GM18858 (cell line): ENCODE measurements around the gene BACH2.
"Not testable (repeated sequence)": the region's sequence is repeated elsewhere in the genome, so short reads cannot be mapped to it uniquely, and the experiment has no call there.

ENCODE experiments used
- ATAC-seq: cut with Tn5 transposase; IDR thresholded peaks from one replicate; pipeline ENCODE4 v1.9.1; 2021; ENCODE audit not compliant: unreplicated experiment

The BACH2 gene

GRCh38 chr6:90186637-90187371 is 109.8 kb downstream of the BACH2 start:
- no peak for ATAC-seq

- ATAC-seq, result no peak
Measured at GRCh38 chr6:90186026-90186425, 110.6 kb downstream of the BACH2 start.

GRCh38 chr6:90184334-90185298 is 112.0 kb downstream of the BACH2 start:
- ATAC-seq, result no peak

- ATAC-seq, result no peak
Measured at GRCh38 chr6:90183587-90184333, 112.9 kb downstream of the BACH2 start.

GRCh38 chr6:90180526-90180925 is 116.1 kb downstream of the BACH2 start:
- no peak for ATAC-seq

GRCh38 chr6:90179190-90180169 is 117.2 kb downstream of the BACH2 start:
- ATAC-seq, result no peak

- ATAC-seq, result no peak
Measured at GRCh38 chr6:90178384-90178855, 118.2 kb downstream of the BACH2 start.

- ATAC-seq, result no peak
Measured at GRCh38 chr6:90177544-90178383, 118.9 kb downstream of the BACH2 start.

GRCh38 chr6:90175627-90176538 is 120.8 kb downstream of the BACH2 start:
- peak; percentile 79 for ATAC-seq

- no peak for ATAC-seq
Measured at GRCh38 chr6:90173262-90173925, 123.2 kb downstream of the BACH2 start.

- ATAC-seq, result no peak
Measured at GRCh38 chr6:90170601-90171000, 126.0 kb downstream of the BACH2 start.

- no peak for ATAC-seq
Measured at GRCh38 chr6:90169374-90169773, 127.3 kb downstream of the BACH2 start.

GRCh38 chr6:90168693-90169131 is 127.9 kb downstream of the BACH2 start:
- ATAC-seq, result no peak

- ATAC-seq, result no peak
Measured at GRCh38 chr6:90167514-90168379, 128.9 kb downstream of the BACH2 start.

GRCh38 chr6:90166155-90166924 is 130.3 kb downstream of the BACH2 start:
- not testable (repeated sequence) for ATAC-seq
